Brain pericyte (primary cell): ENCODE measurements around the gene PRICKLE2.
A peak's percentile ranks its signal among the peaks of the same experiment; 100 is the strongest.

ENCODE experiments used
- DNase-seq: peaks from one replicate; pipeline ENCODE4 v3.0.0-alpha.2; 2012; ENCODE audit warnings: low read depth, low spot score

The PRICKLE2 gene, protein sequence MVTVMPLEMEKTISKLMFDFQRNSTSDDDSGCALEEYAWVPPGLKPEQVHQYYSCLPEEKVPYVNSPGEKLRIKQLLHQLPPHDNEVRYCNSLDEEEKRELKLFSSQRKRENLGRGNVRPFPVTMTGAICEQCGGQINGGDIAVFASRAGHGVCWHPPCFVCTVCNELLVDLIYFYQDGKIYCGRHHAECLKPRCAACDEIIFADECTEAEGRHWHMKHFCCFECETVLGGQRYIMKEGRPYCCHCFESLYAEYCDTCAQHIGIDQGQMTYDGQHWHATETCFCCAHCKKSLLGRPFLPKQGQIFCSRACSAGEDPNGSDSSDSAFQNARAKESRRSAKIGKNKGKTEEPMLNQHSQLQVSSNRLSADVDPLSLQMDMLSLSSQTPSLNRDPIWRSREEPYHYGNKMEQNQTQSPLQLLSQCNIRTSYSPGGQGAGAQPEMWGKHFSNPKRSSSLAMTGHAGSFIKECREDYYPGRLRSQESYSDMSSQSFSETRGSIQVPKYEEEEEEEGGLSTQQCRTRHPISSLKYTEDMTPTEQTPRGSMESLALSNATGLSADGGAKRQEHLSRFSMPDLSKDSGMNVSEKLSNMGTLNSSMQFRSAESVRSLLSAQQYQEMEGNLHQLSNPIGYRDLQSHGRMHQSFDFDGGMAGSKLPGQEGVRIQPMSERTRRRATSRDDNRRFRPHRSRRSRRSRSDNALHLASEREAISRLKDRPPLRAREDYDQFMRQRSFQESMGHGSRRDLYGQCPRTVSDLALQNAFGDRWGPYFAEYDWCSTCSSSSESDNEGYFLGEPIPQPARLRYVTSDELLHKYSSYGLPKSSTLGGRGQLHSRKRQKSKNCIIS

DNA sequence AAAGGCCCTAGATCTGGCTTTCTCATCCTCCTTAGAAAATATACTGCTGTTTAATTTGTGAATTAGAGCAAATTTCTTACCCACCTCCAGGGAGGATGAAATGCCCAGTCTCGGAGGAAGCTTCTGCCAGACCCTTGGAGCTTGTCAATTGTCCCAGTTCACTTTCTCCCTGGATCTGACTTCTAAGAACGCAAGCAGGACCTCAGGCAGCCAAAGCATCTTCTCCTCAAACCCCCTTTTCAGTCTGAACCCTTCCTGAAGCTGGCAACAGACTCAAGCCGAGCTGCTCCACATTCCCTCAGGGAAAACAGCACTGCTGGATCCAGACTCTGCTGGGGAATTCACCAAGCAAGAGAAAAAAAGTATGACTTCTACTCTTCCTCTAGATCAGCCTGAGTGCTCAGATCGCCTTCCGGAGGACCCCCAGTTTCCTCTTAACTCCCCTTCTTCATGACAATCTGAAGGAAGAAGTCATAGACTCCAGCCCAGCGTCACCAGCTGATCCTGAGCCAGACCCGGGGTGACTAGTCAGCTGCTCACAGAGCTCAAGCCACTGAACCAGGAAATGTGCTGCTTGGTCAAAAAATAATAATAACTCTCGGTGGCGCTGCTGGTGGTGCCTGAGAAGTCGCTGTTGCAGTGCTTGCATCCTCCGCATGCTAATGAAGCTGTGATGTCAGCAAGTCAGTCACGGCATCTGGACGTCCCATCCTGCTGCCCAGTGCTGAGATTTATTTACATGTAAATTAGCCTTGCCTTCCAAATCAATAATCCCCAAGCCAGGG, at the start of gene PRICKLE2:
TSS of gene PRICKLE2 (minus strand) at position 641 of the 785 bp plus-strand sequence. CDS start 26,539 bp downstream, outside the sequence.
- DNase-seq = peak; percentile 64

DNA sequence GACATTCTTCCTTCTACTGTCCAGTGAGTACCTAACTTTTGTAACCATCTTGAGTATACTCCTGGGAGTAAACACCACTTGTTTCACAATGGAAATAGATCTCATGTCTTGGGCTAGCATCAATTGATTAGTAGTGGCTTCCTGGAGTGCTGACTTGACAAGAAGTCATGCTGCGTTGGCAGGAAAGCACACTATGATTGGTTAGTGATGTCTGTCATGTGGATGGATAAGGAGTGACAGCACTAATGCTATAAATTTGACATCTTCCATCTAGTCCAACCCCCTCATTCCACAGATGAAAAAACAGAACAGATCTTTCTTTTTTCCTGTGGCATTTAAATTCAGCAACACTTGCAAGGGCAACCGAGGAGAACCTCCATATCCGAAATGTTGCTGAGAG, 47.6 kb upstream of the PRICKLE2 start:
- DNase-seq = no peak

DNA sequence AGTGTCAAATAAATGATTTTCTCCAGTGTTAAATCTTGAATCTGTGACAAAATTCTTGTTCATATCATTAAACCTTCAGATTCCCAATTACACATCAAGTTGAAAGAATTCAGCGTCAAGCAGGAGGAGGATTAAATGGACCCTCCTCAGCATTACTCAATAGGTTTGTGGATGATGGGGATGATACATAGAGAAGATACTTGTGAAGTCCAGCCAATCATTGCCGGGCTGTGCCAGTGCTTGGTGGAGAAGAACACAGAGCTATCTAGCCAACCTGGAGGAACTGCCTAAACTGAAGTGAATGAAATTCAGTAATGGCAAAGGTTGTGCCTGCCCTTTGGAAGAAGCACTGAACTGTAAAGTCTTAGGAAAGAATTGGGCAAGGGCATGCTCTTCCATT, 47.0 kb upstream of the PRICKLE2 start:
- DNase-seq = no peak

DNA sequence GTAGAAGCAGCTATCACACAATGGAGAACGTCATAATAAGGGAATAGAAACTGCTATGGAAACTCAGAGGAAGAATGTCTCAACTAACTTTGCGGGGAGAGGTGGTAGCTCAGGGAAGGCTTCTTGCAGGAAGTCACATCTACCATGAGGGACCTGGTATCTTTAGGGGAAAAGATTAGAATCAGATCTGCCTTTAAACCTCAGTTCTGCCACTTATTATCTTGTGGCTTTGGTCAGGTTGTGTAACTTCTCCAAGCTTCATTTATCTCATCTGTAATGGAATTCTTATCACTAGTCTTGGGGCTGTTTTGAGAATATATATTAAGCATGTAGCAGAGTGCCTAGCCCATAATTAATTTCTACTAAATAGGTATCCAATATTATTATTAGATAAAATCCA, 46.4 kb upstream of the PRICKLE2 start:
- DNase-seq = no peak

DNA sequence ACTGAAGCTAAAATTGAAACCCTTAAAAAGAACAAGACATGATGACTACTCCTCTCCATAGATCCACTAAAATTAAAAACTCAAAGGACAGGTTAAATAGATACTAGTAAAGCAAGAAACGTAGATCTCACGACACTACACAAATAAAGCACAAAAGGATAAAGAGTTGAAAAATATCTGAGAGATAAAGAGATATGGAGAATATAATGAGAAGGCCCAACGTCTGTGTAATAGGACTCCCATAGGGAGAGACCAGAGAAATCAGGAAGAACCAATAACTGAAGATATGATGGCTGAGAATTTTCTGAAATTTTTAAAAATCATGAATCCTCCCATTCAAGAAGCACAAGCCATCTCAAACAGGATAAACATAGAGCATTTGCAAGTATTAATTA, 45.6 kb upstream of the PRICKLE2 start:
- DNase-seq = no peak

DNA sequence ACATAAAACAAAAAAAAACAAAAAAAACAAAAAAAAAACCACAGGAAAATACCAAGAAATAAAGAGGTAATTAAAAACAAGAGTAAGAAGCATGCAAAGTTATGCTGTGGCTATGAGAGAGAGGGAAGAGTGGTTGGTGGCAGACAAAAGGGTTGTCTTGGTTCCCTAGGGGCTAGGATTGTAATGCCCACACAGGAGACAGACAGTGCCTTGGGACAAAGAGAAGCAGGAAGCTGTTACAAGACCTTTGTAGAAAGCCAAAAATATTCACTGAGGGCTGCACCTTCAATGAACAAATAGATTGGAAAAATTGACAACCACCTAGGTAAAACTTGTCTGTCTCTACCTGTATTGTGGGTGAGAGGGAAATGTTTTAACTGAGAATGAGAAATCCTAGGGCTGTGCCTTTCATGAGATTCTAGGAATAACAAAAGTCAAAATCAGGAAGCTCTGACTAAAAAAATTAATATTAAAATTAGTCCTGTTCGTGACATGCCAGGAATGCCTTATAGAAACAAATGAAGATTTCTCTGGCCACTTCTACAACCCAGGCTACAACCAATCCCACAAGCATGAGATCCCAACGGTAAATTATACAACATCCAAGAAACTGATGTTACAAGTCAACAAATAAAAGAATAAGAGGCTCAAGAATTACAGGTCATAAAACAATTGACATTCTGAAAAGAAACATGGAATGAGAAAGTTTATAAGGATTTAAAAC, 45.0 kb upstream of the PRICKLE2 start:
- no peak for DNase-seq

DNA sequence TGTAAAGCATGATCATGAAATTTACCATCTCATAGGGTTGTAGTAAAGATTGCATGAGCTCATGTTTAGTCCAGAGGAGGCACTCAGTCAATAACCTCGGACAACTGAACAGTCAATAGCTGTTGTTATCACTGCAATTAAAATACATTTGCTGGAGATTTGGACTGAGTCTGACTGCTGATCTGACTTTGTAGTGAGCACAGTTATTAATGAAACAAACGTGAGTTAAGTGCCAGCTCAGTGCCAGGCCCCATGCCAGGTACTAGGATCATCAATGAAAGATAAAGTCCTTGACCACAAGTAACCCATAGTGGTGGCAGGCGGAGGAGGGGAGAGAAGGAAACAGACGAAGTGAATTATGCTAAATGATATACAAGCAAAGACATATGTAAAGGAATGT, 43.7 kb upstream of the PRICKLE2 start:
- no peak for DNase-seq

DNA sequence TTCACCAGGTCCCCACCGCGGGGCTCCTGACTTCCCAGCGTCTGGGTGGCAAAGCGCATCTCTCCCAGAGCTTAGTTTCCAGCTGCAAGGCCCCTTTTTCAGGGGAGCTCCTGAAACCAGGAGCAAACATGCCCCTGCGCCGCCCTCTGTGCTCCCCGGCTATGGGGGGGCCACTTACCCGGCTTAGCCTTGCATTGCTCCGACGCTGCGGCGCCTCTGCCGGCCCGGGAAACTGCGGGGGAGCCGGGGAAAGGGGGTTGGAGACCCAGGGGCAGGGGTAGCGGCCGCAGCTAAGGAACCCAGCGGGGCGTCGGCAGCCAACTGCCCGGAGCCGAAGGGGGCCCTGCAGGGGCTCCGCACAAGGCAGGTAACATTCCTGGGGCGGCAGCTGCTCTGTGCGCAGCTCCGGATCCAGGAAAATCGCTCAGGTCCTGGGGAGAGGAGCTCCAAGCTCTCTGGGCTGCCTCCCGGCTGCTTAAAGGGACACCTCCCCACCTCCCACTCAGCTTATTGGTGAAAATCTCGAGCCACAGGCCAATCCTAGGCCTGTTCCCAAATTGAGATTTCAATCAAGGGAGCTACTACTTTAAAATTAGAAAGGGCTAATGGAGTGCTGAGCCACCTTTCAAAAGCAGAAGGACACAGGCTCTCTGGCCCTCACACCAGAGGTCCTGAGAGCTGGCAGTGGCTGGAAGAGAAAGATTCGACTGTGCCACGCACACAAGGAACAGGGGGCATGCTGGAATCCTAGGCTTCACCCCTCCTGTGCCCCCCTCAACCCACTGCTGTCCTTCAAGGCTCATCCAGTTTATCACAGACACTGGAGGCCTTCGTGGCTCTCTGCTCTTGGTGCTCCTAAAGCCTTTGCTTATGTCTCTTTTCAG, 42.7 kb upstream of the PRICKLE2 start:
- DNase-seq = no peak

DNA sequence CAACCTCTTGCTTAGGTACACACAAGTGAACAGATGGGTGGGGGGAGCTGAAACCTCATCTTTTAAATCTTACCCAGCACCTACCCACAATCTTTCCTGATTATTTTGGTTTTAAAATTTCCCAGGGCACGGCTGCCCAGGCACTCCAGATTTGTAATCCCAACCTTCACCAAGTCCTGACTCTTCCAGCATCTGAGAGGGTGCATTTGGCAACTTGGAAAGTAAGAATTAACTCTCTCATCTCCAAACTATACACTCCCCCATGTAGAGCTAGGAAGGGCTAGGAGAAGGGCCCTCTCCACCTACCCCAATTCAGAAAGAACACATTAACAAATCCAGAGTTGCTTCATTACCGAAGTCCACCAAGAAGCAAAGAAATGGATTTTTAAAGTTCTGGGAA, 41.7 kb upstream of the PRICKLE2 start:
- DNase-seq = no peak

DNA sequence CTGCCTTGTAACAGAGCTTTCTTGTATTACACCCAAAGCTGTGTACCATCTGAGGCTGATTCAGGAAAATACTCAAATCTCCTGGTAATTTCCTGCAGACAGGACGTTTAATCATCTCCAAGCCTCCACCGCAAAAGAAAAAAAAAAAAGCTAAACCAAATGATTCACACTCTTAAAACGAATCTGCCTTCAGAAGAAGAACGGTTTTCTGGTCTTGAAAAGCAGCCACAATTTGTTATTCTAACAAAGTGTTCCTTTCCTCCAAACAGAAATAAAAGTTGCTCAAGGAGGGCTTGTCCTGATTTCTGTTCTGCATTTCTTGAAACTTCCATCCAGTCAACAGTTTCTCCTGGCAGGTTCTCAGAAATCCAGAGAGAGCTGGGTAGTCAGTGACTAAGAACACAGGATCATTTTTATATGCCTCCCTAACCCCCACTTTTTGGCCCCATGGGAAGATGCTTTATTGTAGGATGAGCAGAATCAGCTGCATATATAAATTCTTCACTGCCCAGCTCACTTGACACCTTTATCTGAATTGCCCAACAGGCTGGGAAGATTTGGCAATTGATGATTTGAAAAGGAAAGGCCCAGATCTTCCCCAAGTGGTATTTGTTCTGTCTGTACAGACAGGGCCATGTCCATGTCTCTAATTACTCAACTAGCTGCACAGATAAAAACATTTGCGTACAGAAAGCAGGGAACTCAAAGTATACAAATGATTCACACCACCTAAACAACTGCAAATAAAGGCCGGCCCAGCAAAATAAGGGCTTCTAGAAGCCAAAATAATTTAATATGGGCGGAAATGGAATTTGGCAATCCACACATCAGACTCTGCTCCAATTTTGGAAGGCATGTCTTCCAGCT, 41.0 kb upstream of the PRICKLE2 start:
- DNase-seq = peak; percentile 37

DNA sequence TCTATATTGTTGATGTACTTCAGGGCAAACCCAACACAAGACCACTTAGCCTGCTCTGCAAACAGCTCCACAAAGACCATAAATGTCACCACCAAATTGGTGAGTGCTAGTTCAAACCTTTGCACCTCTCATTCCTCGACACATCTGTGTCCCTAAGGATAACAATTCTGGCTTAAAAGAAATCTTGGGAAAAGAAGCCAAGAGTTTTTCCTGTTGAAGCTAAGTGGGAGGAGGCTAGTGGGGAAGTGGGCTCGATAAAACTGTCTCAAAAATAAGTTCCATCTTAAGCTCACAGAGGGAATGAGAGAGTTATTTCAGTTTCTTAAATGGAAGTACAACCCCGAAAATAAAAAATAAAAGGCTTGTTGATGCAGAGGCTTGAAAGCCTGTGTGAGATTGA, 40.4 kb upstream of the PRICKLE2 start:
- no peak for DNase-seq

DNA sequence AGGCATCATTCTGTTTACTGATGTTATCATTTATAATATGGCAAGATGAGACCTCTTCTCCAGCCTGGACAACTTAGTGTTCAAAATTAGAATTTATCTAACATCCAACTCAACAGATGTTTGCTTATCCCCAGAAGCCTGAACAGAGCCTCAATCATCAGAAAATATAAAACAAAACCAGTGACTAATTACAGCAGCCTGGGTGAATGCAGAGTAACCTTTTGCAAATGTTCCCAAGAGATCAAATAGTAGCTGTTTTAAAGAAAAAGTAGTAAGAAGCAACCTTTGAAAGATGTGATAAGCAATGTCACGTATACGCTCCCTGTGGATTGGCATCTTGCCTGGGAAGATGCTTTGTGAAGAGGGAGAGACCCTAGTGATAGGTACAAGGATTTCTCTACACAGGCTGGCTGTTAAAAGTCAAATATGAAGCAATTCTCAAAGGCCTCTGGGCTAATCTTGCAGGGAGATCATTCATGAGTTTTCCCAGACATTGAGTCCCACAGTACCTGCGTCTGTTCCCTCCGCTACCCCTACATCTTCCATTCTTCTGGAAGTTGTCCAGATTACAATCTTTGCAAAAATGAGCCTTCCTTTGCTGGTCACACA, 39.3 kb upstream of the PRICKLE2 start:
- no peak for DNase-seq

DNA sequence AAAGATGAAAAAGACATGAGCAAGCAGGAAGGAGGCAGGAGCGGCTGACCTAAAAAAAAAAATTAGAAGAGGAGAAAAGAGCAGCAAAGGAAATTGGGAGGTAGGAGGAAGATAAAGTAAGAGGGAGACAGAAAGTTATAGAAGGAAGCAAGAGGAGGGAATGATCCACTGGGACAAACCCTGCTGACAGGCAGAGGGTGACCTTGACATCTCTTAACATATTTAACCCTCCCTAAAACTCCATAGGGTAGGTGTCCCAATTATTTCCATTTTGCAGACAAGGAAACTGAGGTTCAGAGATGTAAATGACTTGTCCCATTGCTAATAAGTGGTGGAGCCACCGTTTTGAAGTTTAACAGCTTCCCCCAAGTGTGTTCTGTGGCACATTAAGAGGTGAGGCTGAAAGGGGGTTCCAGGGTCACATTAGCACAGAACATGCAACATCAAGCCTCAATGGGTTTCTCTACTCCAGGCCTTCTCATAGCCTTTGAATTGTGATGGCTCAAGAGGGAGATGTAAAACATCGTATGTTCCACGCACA, 37.4 kb upstream of the PRICKLE2 start:
- DNase-seq = no peak

DNA sequence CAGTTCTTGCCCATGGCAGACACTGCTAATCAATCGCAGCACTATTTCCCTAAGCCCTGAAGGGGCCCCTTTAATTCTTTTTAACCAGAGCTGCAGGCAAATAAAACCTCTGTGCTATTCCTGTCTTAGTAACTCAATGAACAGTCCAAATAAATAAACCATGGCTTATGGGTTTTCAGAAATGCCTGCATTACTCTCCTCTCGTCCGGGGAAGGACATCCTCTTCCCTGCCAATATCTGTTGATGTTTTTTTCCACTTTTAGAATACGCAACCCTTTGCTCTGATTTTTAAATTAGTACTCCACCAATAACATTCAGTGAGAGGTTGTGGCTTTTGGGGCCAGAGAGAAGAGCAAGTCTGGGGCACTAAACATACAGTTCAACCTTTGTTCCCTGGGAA, 35.2 kb upstream of the PRICKLE2 start:
- no peak for DNase-seq

DNA sequence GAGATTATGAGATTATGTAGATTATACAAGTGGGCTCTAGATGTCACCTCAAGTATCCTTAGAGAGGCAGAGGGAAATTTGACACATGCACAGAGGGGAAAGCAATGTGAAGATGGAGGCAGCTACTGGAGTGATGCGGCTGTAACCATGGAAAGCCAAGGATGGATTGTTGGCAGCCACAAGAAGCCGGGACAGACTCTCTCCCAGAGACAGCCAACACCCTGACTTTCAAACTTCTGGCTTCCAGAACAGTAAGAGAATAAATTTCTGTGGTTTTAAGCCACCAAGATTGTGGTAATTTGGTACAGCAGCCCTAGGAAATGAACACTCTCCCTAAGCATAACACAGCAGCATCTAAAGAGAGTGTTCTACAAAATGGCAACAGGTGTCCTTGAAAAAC, 34.4 kb upstream of the PRICKLE2 start:
- DNase-seq = no peak

DNA sequence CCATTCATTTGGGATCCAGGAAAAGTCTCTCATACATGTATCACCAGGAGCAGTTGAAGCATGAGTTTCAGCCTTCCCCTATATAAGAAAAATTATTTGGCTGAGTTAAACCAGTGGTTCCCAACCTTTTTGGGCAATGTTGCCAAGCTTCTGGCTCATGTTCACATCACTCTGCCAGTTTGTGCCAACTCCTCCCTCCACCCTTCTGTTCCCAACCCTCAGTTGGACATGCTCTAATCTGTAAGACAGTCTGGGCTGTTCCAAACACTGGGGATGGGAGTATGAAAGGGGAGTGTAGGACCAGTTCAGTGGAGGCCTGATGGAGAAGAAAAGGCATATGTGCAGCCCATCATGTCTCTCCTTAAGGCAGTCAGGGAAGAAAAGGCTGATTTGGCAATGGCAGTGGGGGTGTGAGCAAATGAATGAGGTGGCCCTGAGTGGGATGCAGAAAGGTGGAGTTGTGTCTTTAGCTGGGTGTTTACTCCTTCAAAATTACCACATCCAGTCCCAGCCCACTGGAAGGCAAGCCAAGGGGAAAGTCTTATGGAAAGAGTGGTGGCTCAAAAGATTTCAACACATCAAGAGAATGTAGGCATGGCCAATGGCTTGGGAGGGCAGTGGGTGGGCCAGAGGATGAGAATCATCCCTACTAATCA, 32.0 kb upstream of the PRICKLE2 start:
- no peak for DNase-seq

DNA sequence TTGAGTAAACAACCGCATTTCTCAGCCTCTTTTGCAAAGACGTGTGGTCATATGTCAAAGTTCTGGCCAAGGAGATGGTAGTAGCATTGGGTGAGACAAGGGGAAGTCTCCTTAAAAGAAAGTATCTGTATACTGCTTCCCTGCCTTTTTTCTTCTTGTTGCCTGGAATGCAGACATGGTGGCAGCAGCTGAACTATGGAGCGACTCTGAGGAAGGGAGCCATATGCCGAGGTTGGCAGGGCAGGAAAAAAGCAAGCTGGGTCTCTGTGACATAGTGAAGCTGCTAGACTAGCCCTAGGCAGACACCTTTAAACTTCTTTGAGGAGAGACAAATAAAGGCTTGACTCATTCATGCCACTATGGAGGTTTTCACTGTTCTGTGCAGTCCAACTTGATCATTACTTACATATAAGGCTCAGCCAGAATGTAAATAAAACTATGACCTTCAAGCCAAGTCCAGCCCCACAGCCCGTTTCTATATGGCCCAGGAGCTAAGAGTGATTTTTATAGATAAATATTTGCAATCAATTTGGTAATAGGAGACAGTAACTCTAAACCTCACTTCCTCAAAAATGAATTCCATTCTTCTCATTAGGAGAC, 30.6 kb upstream of the PRICKLE2 start:
- DNase-seq = no peak

DNA sequence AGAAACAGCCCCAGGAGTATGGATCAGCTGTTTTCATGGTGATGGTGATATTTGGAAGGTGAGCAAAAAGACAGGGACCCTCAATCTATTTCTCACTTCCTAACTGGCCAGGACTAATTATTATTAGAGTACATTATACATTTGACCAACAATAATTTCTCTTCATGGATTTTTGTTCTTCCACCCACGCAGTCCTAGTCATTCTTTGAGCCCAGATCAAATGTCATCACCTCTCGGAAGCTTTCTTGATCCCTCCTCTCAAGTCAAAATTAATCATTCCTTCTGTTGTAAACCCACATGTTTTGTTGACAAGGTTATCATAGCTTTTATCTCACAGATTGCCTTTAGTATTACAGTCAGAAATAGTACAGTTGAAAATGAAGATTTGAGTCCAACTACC, 29.2 kb upstream of the PRICKLE2 start:
- DNase-seq = no peak
